GM12878 (cell line): ENCODE measurements around the gene UNC119. TPM values are rescaled to one million over a fixed set of nuclear protein-coding genes. Genes with fewer than 3 reads are reported as not detected.
A peak's percentile ranks its signal among the peaks of the same experiment; 100 is the strongest.

Experiments used
- ATAC-seq: fragments of 200-7000 bp; cut with Tn5 transposase; 3 replicates; pipeline ENCODE4 v1.9.1; 2020; ENCODE audit warnings: mild to moderate bottlenecking, moderate library complexity
- BruUV-seq: library from RNA; stranded (reverse); fragments of 400-500 nt; replicated peaks from 2 replicates; lab custom pipeline; 2021; lab: Mats Ljungman, UMichigan
- CTCF ChIA-PET: fragments of 300-600 bp; sonication (Branson Sonifier 250); formaldehyde crosslinking; extraction: SDS; loops from one replicate; lab custom pipeline; 2021; ENCODE audit warnings: inconsistent platforms; lab: Yijun Ruan, JAX
- POLR2A ChIA-PET: fragments of 350-600 bp; formaldehyde crosslinking; extraction: SDS; loops from one replicate; lab custom pipeline; 2021; ENCODE audit warnings: inconsistent platforms; lab: Charles Lee
- RAD21 ChIA-PET: fragments of 300-600 bp; sonication (Branson Sonifier 250); formaldehyde crosslinking; loops from one replicate; lab custom pipeline; 2023; ENCODE audit warnings: antibody characterized with exemption; ENCODE audit not compliant: unreplicated experiment; lab: Charles Lee
- SMC1A ChIA-PET: fragments of 300-600 bp; sonication (Branson Sonifier 250); formaldehyde crosslinking; loops from one replicate; lab custom pipeline; 2023; ENCODE audit not compliant: unreplicated experiment, uncharacterized antibody; lab: Charles Lee
- DNase-seq: peaks from one replicate; pipeline ENCODE4 v3.0.0-alpha.2; 2011; ENCODE audit warnings: low read depth, low spot score
- FAIRE-seq: peaks from 3 replicates; lab custom pipeline; 2011; peaks lifted over from hg19 to GRCh38; lab: Jason Lieb, UNC
- H2AFZ ChIP-seq: 2 replicates; pipeline ENCODE4 v1.6.0; 2011; ENCODE audit warnings: low read depth, low read length, control low read depth; ENCODE audit not compliant: control insufficient read depth
- H3K27ac ChIP-seq: 2 replicates; pipeline ENCODE4 v1.5.1; 2011; ENCODE audit warnings: control low read depth; ENCODE audit not compliant: control insufficient read depth, insufficient read depth
- H3K27me3 ChIP-seq, 2 experiments: replicated peaks in 1 of 2; 2 replicates each; pipeline versions ENCODE4 v1.6.0 to v1.6.1; 2011; ENCODE audit warnings: low read length in 1 of 2; ENCODE audit not compliant: control insufficient read depth in 2 of 2, insufficient read depth in 2 of 2
- H3K36me3 ChIP-seq, 2 experiments: 2 replicates each; pipeline ENCODE4 v1.5.1; 2011; ENCODE audit warnings: low read length in 1 of 2; ENCODE audit not compliant: control insufficient read depth in 2 of 2, insufficient read depth in 2 of 2
- H3K4me1 ChIP-seq: 2 replicates; pipeline ENCODE4 v1.6.1; 2011; ENCODE audit warnings: mild to moderate bottlenecking, low read length, moderate library complexity, mixed read lengths; ENCODE audit not compliant: control insufficient read depth, insufficient read depth
- H3K4me2 ChIP-seq: 2 replicates; pipeline ENCODE4 v1.6.0; 2011; ENCODE audit warnings: control low read depth; ENCODE audit not compliant: control insufficient read depth, insufficient read depth
- H3K4me3 ChIP-seq: fragments of 200-600 bp; sonication (generic); 2 replicates; pipeline ENCODE4 v1.5.1; 2016
- H3K79me2 ChIP-seq: 2 replicates; pipeline ENCODE4 v1.6.0; 2011; ENCODE audit warnings: low read length; ENCODE audit not compliant: control insufficient read depth, insufficient read depth
- H3K9ac ChIP-seq: 2 replicates; pipeline ENCODE4 v1.8.0; 2011; ENCODE audit warnings: low read length, control low read depth, mixed read lengths; ENCODE audit not compliant: control insufficient read depth, insufficient read depth
- H3K9me3 ChIP-seq: replicated peaks from 3 replicates; pipeline ENCODE4 v1.5.1; 2011; ENCODE audit warnings: mild to moderate bottlenecking, low read length; ENCODE audit not compliant: control insufficient read depth, insufficient read depth
- H4K20me1 ChIP-seq: 2 replicates; pipeline ENCODE4 v1.6.0; 2011; ENCODE audit not compliant: control insufficient read depth, insufficient read depth
- BCL11A ChIP-seq: IDR thresholded peaks from 2 replicates; pipeline ENCODE4 v1.6.1; 2011; ENCODE audit warnings: low read depth, low read length
- ETV6 ChIP-seq, 2 experiments: fragments of 450-650 bp in 1 of 2; IDR thresholded peaks in 1 of 2; conservative IDR thresholded peaks in 1 of 2; 2 replicates each; pipeline ENCODE4 v1.6.1; 2014; ENCODE audit warnings: antibody characterized with exemption in 1 of 2, borderline replicate concordance in 1 of 2, low read depth in 1 of 2, mild to moderate bottlenecking in 1 of 2, moderate library complexity in 1 of 2
- NFIC ChIP-seq: IDR thresholded peaks from 2 replicates; pipeline ENCODE4 v1.6.1; 2012; ENCODE audit warnings: low read depth, mild to moderate bottlenecking, inconsistent platforms, low read length, moderate library complexity
- RUNX3 ChIP-seq: IDR thresholded peaks from 2 replicates; pipeline ENCODE4 v1.6.1; 2012; ENCODE audit warnings: low read length, inconsistent platforms
- SMARCA5 ChIP-seq: fragments of 450-650 bp; IDR thresholded peaks from 2 replicates; pipeline ENCODE4 v1.6.1; 2017; ENCODE audit warnings: mild to moderate bottlenecking
- SREBF1 ChIP-seq: IDR thresholded peaks from 2 replicates; pipeline ENCODE4 v1.6.1; 2012; ENCODE audit warnings: mild to moderate bottlenecking, low read length
- ZNF217 ChIP-seq: fragments of 450-650 bp; IDR thresholded peaks from 2 replicates; pipeline ENCODE4 v1.6.1; 2017; ENCODE audit warnings: antibody characterized with exemption, mild to moderate bottlenecking
- WGBS: methylation state at CpG from one replicate; pipeline ENCODE4 v1.1.6; 2016; ENCODE audit warnings: low lambda C conversion rate; ENCODE audit not compliant: insufficient replicate concordance, insufficient coverage; ENCODE audit errors: missing lambda C conversion rate; 5-methylcytosine and 5-hydroxymethylcytosine counted together
- in situ Hi-C: fragments of 300-500 bp; cut with MboI; formaldehyde crosslinking; loops from 9 replicates; pipeline ENCODE4 v1.14.3; 2018; ENCODE audit warnings: mixed read lengths
- intact Hi-C: fragments of 100-400 bp; cut with micrococcal nuclease; formaldehyde crosslinking; loops from one replicate; pipeline ENCODE4 v1.14.2; 2022; ENCODE audit not compliant: unreplicated experiment
- polyA plus RNA-seq, 11 experiments: library from polyadenylated mRNA; depleted of rRNA in 4 of 11; unstranded in 6 of 11; stranded (reverse) in 5 of 11; fragments of >200 nt; fragmentation: Nextera tagmentation in 4 of 11; fragmentation: Illumina TruSeq in 1 of 11; extraction: Ambion mirVana in 4 of 11; extraction: Trizol in 1 of 11; gene quantifications; 1 replicate in 1 of 11; 2 replicates in 10 of 11; pipeline versions ENCODE4 v1.2.1 to v1.2.3, GENCODE V29; 2011 to 2016; ENCODE audit warnings: inconsistent platforms in 2 of 11, missing spikeins in 2 of 11, low read depth in 1 of 11
- total RNA-seq, 4 experiments: library from RNA; depleted of rRNA in 3 of 4; stranded (reverse); fragments of >200 nt in 3 of 4; fragmentation: Illumina TruSeq in 1 of 4; extraction: Trizol in 1 of 4; gene quantifications; 2 replicates each; pipeline versions ENCODE4 v1.2.1 to v1.2.3, GENCODE V29; 2013 to 2021
- TF ChIP-seq, protein P1 (sequence below): IDR thresholded peaks from 2 replicates; pipeline ENCODE4 v1.6.1; 2011; ENCODE audit warnings: borderline replicate concordance, low read depth, mild to moderate bottlenecking, moderate library complexity, mixed read lengths, low read length; ENCODE audit not compliant: insufficient read depth; ENCODE audit errors: extremely low read length
- TF ChIP-seq, protein P2 (sequence below): fragments of 150-350 bp; IDR thresholded peaks from 2 replicates; pipeline ENCODE4 v1.6.1; 2014; ENCODE audit warnings: mild to moderate bottlenecking, low read depth, low read length

Gene UNC119
- total and polyA plus RNA-seq, 10 of the 15 experiments (the other 5 are each of a cell fraction or from before 2014, with no cell fraction given): 2.7 to 436 (median 57.8) TPM

DNA sequence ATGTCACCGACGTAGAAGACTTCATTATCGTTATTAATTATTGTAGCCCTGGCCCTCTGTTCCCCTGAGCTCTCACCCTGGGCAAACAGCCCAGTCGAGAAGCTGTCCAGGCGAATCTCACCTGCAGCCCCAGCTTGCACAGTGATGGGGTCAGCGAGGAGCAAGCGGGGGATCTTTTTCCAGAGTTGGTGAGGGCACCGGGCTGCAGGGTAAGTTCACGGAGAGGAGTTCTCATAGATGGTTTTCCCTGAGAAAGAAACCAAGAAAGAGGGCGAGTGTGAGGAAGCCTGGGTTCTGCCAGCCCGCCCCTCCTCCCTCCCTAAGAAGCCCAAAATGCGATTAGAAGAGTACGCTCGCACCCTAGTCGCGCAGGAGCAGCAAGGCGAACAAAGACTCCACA is 46.0 kb upstream of the UNC119 start:
- 2% methylated on average over 17 of the region's 17 CpGs for WGBS
- intact Hi-C loops: loop anchor here (2.0 kb wide), 3 partner anchors 22 to 50 kb away; partner anchors contain the start of genes ALDOC and BLTP2
- POLR2A ChIA-PET: interaction anchor here (0.9 to 5.4 kb wide), 15 partner anchors 9 to 121 kb away, joined by 3 to 56 read pairs (median 4); partner anchors contain the start of genes ALDOC, PIGS, PROCA1 and RPL23A

More for the DNA sequence above, 46.0 kb upstream of the UNC119 start:
- Histone ChIP-seq H4K20me1 (no peaks in the 10 kb centered on the region), H3K4me2 (peak overlapping the region; percentile 95), H3K27ac (peak overlapping the region; percentile 94), H3K4me3 (peak overlapping the region; percentile 98), H3K36me3 (peaks cover 0 to 4% of the 10 kb centered on the region in 2 experiments; a peak in 1 of 4 replicates), H3K9me3 (no peaks in the 10 kb centered on the region), H3K27me3 (no peaks in the 10 kb centered on the region), H3K9ac (peak overlapping the region; percentile 97), H2AFZ (peak overlapping the region; percentile 82), H3K79me2 (peaks cover 21% of the 10 kb centered on the region), H3K4me1 (peaks cover 5% of the 10 kb centered on the region)
- ChIA-PET CTCF (interaction anchor here (0.6 to 5.9 kb wide), 12 partner anchors 13 to 129 kb away, joined by 3 to 51 read pairs (median 5); partner anchors contain the start of genes ALDOC and RSKR), SMC1A (interaction anchor here (1.0 to 2.9 kb wide), 8 partner anchors 16 to 351 kb away, joined by 3 to 25 read pairs (median 8); partner anchors contain the start of genes ALDOC, PIGS and UNC119), RAD21 (interaction anchor here (0.8 to 2.9 kb wide), 3 partner anchors 11 to 27 kb away, joined by 4 to 24 read pairs (median 4); partner anchors contain the start of genes ALDOC and PIGS)
- TF ChIP-seq, protein P1, sequence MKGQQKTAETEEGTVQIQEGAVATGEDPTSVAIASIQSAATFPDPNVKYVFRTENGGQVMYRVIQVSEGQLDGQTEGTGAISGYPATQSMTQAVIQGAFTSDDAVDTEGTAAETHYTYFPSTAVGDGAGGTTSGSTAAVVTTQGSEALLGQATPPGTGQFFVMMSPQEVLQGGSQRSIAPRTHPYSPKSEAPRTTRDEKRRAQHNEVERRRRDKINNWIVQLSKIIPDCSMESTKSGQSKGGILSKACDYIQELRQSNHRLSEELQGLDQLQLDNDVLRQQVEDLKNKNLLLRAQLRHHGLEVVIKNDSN: no peak
- no peak for TF ChIP-seq ZNF217
- no peak for TF ChIP-seq ETV6 (conservative IDR thresholded peaks at IDR 0.05 in 1 of 2, IDR thresholded peaks at IDR 0.05 in 1 of 2; ENCODE audit: borderline replicate concordance in 1 of 2, low read depth in 1 of 2)
- no peak for TF ChIP-seq RUNX3
- no peak for TF ChIP-seq SMARCA5
- TF ChIP-seq SREBF1: no peak
- TF ChIP-seq, protein P2, sequence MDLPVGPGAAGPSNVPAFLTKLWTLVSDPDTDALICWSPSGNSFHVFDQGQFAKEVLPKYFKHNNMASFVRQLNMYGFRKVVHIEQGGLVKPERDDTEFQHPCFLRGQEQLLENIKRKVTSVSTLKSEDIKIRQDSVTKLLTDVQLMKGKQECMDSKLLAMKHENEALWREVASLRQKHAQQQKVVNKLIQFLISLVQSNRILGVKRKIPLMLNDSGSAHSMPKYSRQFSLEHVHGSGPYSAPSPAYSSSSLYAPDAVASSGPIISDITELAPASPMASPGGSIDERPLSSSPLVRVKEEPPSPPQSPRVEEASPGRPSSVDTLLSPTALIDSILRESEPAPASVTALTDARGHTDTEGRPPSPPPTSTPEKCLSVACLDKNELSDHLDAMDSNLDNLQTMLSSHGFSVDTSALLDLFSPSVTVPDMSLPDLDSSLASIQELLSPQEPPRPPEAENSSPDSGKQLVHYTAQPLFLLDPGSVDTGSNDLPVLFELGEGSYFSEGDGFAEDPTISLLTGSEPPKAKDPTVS: no peak
- no peak for TF ChIP-seq NFIC
- TF ChIP-seq BCL11A: no peak
- peak; percentile 3; the same call in 2 of the 3 replicates for ATAC-seq
- no peak for DNase-seq
- FAIRE-seq: no peak
- in situ Hi-C loops: no loop called here
- BruUV-seq: TSS peak; percentile 75
